C1 segment of cervical spinal cord (tissue), 14 donors: ENCODE data around the gene TMEM214.

Experiments used
- DNase-seq, 14 donors: peaks; one replicate each; lab custom pipeline; 2025; lab: John Stamatoyannopoulos, UW

The TMEM214 gene

DNA sequence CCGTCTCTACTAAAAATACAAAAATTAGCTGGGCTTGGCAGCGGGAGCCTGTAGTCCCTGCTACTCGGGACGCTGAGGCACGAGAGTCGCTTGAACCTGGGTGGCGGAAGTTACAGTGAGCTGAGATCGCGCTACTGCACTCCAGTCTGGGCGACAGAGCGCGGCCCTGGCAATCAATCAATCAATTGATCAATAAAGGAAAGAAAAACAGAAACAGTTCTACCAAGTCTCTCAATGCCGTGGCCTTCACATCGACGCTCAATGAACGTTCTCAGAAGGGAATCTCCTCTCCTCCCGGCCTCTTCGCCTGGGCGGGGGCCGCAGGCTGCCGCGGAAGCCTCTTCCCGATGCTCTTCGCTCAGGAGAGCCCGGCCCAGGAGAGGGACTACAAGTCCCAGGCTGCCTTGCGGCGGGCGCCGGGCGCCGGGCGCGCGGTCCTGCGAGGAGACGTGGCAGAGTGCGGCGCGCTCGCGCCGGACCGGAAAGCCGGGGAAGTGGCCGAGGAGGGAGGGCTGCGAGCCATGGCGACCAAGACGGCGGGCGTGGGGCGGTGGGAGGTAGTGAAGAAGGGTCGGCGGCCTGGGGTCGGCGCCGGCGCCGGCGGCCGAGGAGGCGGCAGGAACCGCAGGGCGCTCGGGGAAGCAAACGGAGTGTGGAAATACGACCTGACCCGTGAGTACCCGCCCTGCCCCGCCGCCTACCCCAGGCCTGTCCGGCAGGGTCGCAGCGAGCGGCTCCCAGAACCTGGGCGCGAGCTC is at the start of gene TMEM214:
TMEM214 (plus strand) TSS at position 471 of the 758 bp plus-strand sequence; CDS start at position 522, 51 bp downstream.
- DNase-seq = peak in 13 of 14 donors; percentile 32 to 88 (median 74)

DNA sequence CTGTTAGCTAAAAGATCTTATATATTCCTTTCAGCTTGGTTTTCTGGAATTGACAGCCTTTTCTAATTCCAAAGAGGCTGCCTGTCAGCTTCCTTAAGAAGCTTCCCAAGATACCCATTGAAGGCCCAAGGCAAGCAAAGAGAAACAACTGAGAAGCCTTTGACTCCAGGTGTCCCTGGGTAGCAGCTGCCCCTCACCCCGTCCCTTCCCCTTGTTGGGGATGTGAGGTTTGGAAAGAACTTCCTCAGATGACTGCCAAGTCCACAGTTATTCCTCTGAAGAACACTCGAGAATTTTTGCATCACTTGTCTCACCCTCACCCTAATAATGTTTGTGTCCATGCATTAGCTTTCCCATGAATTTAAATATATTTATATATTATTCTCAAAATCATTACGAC is 49.0 kb upstream of the TMEM214 start:
- DNase-seq = no peak

- DNase-seq = peak in 1 of 14 donors; percentile 33
Observed at GRCh38 chr2:26985807-26986206, 47.0 kb upstream of the TMEM214 start.

GRCh38 chr2:26986576-26986975 is 46.2 kb upstream of the TMEM214 start:
- no peak for DNase-seq

- no peak for DNase-seq
Observed at GRCh38 chr2:26988058-26988860, 44.5 kb upstream of the TMEM214 start.

DNA sequence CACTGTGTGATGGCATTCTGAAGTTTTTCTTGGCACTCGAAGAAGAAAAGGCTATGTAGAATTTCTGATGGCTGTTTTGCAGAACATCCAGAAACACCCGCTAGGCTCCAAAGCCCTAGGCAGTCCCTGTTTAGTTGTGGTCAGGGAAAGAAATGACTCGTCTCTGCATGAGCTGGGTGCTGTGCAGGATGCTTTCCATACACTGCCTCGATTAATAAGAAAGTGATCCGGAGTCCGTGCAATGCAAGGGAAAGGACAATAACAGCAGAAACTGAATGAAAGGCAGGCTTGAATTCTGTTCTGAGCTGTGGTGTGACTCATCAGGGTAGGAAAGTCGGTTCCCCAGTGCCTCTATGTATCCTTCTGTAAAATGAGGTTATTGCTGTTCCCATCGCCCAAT is 43.6 kb upstream of the TMEM214 start:
- DNase-seq = no peak

GRCh38 chr2:26991717-26992116 is 41.0 kb upstream of the TMEM214 start:
- no peak for DNase-seq

DNA sequence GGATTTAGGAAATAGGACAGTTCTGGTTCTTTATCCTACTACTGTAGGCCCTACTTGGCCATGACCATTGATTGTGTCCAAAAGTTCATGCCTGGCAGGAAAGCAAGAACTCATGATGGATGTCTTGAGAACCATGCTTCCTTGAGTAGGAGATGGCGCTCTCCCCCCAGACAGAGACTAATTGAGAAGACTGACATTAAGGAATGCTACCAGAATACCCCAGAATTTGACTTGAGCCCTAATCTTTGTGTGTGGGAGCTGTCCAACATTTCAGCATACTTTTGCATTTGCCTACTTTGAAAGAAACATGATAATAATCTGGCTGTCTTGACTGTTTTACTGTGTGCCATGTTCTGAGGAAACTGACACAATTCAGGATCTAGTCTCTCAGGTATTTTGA is 39.0 kb upstream of the TMEM214 start:
- no peak for DNase-seq

GRCh38 chr2:26994983-26995382 is 37.8 kb upstream of the TMEM214 start:
- no peak for DNase-seq

DNA sequence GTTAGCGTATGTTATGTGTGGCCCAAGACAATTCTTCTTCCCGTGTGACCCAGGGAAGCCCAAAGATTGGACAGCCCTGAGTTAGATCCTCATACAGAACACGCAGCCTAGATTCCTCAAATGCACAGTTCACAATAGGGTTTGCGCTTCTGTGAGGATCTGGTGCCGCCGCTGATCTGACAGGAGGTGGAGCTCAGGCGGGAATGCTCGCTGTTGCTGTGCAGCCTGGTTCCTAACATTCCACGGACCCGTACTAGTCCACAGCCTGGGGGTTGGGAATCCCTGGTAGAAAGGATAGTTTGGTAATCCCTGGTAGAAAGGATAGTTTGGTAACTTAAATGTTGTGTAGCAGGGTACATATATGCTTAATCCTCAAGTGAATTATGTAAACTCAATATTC is 35.4 kb upstream of the TMEM214 start:
- no peak for DNase-seq

GRCh38 chr2:26998323-26998722 is 34.4 kb upstream of the TMEM214 start:
- DNase-seq = no peak

GRCh38 chr2:27000228-27000627 is 32.5 kb upstream of the TMEM214 start:
- no peak for DNase-seq

GRCh38 chr2:27000995-27001394 is 31.8 kb upstream of the TMEM214 start:
- no peak for DNase-seq

DNA sequence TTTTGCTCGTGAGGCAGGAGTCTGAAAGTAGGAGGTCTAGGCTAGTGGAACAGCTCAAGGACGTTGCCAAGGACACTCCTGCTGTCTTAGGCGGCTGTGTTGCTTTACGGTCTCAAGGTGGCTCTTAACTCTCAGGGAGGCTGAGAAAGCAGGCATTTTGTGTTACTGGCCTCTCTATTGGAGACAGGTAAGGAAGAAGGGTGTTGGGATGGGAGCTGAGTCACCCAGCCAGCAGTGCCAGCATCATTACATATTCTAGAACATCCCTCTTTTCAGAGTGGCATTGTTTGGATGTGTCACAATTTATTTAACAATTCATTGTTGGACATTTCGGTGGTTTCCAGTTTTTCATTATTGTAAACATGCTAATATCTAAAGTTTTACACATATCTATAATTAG is 30.8 kb upstream of the TMEM214 start:
- DNase-seq = peak in 1 of 14 donors; percentile 12

DNA sequence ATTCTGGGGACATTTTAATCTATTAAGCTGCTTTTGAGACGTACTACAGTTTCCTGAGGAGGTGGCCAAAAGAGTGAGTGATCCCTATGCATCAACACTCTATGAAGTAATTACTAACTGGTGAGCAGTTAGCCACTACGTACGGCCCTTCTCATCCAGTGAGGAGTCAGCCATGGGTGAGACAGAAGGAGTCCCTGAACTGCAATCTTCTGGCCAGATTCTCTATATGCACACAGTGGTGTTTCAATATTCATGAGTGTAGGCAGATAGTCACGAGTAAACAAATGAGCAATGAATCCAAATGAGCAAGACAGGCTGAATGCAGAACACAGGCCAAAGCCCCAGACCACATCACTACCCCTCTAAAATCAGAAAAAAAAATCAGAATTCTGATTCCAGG is 29.8 kb upstream of the TMEM214 start:
- DNase-seq = no peak

DNA sequence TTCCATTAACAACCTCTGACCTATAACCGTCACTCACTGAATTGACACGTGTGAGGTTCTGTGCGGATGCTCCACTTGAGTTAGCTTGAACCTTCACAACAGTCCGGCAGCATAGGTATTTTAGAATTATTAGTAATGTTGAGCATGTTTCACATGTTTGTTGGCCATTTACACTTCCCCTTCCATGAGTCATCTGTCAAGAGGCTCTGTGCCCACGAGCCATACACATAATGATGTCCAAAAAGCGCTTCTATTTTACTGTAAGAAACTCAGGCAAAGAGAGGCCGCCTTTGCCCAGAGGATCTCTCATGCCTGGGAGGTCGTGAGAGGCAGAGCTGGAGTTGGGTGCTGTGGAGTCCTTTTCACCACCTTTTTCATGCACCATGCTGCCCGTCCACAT is 28.9 kb upstream of the TMEM214 start:
- DNase-seq = no peak

DNA sequence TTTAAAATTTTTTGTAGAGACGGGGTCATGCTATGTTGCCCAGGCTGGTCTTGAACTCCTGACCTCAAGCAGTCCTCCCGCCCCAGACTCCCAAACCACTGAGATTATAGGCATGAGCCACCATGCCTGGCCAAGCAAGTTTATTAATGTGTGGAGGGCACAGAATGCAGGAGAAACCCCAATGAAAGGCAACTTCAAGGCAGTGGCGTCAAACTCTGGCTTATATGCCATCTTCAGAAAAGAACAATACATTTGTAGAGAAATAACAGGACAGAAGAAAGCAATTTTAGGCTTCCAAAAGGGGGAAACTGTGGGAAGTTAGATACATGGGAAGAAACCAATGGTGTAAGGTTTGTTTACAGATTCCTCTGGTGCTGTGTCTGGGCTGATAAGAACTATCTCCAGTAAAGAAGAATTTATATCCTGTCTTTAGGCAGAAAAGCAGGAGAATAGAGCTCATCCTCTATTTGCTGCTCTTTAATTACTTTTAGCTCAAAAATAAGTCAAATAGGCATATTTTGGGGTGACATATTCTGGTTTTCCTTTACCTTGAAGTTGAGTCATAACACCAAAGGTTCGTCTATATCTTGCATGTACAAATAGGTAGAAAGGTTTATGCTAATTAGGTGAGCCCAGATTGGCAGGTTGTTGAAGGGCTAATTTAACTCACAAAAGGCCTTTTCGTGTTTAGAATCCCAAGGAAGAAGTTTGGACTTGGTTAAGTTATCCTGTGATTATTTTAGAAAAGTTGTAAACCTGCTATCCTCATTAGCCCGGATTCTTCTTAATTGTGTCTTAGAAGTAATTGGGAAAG is 26.0 kb upstream of the TMEM214 start:
- no peak for DNase-seq

DNA sequence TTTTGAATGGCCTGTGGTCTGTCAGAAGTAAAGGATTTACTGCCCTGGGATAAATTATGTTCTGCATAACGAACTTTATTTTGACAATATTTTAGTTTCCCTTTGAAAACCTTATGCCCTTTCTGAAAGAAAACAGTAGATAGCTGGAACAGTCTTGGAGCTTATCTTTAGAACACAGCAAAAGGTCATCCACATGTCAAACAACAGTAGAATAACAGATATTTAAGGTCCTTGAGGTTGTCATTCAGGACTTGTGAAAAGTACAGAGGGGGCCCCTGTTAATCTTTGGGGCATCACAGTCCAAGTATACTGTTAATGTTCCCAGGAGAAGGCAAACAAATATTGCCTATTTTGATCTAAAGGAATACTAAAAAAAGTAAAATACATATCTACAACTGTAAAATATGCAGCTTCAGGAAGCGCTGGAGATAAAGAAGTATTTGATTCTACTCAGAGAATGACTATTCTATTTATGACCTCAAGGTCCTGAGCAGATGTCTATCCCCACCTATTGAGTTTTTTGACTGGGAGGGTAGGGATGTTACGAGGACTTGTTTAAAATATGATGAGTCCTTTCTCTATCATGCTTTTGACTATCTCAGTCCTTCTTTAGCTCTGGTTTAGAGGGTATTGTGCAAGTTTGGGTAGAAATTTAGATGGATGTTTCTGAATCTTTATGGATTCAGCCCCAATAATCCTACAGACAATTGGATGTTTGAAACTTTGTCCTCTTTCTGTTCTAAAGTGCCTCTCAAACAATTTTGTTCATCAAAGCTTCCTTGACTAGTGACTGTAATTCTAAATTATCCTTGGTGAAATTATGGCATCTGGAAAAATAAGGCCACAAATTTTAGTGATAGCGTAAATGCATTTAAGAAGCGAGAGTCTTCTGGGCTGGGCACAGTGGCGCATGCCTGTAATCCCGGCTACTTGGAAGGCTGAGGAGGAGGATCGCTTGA is 25.1 kb upstream of the TMEM214 start:
- no peak for DNase-seq

- no peak for DNase-seq
Observed at GRCh38 chr2:27008678-27009077, 24.1 kb upstream of the TMEM214 start.

GRCh38 chr2:27009083-27009482 is 23.7 kb upstream of the TMEM214 start:
- DNase-seq = no peak

DNA sequence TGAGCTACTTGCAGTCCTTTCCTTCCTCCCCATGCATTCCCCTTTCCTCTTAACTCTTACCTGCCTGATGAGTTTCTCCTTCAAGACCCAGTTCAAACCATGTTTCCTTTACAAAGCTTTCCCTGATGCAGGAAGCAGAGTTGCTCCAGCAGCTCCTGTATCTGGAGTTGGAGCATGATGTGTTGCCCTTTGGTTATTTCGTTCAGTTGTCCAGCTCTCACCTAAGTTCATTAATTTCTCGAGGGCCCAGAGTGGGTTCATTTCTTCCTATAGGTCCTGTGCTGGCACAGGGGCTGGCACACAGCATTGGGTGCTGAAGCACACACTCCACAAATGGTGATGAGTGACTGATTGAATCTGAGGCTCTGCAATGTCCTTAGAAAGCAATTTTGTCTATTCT is 23.0 kb upstream of the TMEM214 start:
- DNase-seq = no peak
